ENCODE measurements around the gene LRRN1. TPM values are rescaled to one million over a fixed set of nuclear protein-coding genes. Genes with fewer than 3 reads are reported as not detected.

The LRRN1 gene
- total RNA-seq, 1 donor from 2014 or later: 2.8 TPM

GRCh38 chr3:3847994-3848922, 49.0 kb downstream of the LRRN1 start:
- DNase-seq (ENCODE audit: low spot score): no peak
- Mint-ChIP-seq H3K36me3 (ENCODE audit: low read depth, unreplicated experiment) (no peaks in the 10 kb centered on the region), H3K4me3 (ENCODE audit: unreplicated experiment) (no peak overlapping the region), H3K27ac (ENCODE audit: unreplicated experiment) (no peak overlapping the region), H3K27me3 (ENCODE audit: unreplicated experiment) (peaks cover 2% of the 10 kb centered on the region), H3K4me1 (ENCODE audit: unreplicated experiment) (peaks cover 2% of the 10 kb centered on the region), H3K9me3 (ENCODE audit: unreplicated experiment) (no peaks in the 10 kb centered on the region)
- no peak for TF ChIP-seq CTCF (IDR thresholded peaks at IDR 0.05; ENCODE audit: unreplicated experiment)

DNA sequence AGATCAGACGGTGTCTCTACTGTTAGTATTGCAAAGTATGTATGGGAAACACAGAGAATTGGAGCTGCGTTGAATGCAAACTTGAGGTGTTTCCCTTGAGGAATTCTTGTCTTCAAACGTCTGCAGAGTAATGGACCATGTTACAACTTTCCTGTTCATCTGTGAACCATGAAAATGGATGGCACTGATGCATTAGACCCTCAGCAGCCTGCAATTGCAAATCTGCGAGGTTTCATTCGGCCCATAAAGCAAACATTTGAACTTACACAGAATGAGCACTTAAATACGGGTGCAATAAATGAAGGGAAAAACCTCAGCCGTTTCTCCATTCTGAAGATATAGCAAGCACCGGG, 49.7 kb downstream of the LRRN1 start:
- H3K27ac Mint-ChIP-seq (ENCODE audit: unreplicated experiment): no peak overlapping the region
- TF ChIP-seq CTCF (IDR thresholded peaks at IDR 0.05; ENCODE audit: unreplicated experiment): no peak
- peaks cover 3% of the 10 kb centered on the region for H3K4me1 Mint-ChIP-seq (ENCODE audit: unreplicated experiment)
- DNase-seq (ENCODE audit: low spot score): no peak
- no peak overlapping the region for H3K4me3 Mint-ChIP-seq (ENCODE audit: unreplicated experiment)
- no peaks in the 10 kb centered on the region for H3K9me3 Mint-ChIP-seq (ENCODE audit: unreplicated experiment)
- H3K27me3 Mint-ChIP-seq (ENCODE audit: unreplicated experiment): peaks cover 2% of the 10 kb centered on the region
- H3K36me3 Mint-ChIP-seq (ENCODE audit: low read depth, unreplicated experiment): no peaks in the 10 kb centered on the region

- no peak for TF ChIP-seq CTCF (IDR thresholded peaks at IDR 0.05; ENCODE audit: unreplicated experiment)
- Mint-ChIP-seq H3K27ac (ENCODE audit: unreplicated experiment) (no peak overlapping the region), H3K4me1 (ENCODE audit: unreplicated experiment) (peaks cover 3% of the 10 kb centered on the region), H3K4me3 (ENCODE audit: unreplicated experiment) (no peak overlapping the region), H3K36me3 (ENCODE audit: low read depth, unreplicated experiment) (no peaks in the 10 kb centered on the region), H3K27me3 (ENCODE audit: unreplicated experiment) (no peaks in the 10 kb centered on the region), H3K9me3 (ENCODE audit: unreplicated experiment) (no peaks in the 10 kb centered on the region)
- DNase-seq (ENCODE audit: low spot score): no peak
Observed at GRCh38 chr3:3851621-3852323, 52.5 kb downstream of the LRRN1 start.

DNA sequence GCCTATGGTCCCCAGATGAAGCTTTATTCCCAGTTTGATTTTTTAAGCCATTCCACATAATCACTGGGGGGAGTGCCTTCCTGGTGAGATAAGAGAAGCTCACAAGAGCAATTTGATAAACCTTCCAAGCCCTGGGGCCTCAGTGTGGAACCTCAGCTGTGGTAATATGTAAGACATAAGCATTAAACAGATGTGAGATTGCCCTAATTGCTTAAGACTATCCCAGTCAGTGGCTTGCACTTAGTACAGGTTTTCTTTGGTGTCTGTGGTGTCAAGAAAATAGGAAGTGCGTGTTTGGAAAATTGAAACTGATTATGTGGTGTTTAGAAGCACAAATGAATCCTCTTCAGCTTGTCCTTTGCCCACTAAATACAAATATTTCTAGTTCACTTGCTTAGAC, 54.3 kb downstream of the LRRN1 start:
- no peak overlapping the region for H3K27ac Mint-ChIP-seq (ENCODE audit: unreplicated experiment)
- H3K36me3 Mint-ChIP-seq (ENCODE audit: low read depth, unreplicated experiment): no peaks in the 10 kb centered on the region
- no peaks in the 10 kb centered on the region for H3K9me3 Mint-ChIP-seq (ENCODE audit: unreplicated experiment)
- no peak overlapping the region for H3K4me3 Mint-ChIP-seq (ENCODE audit: unreplicated experiment)
- no peak for DNase-seq (ENCODE audit: low spot score)
- peaks cover 3% of the 10 kb centered on the region for H3K4me1 Mint-ChIP-seq (ENCODE audit: unreplicated experiment)
- H3K27me3 Mint-ChIP-seq (ENCODE audit: unreplicated experiment): no peaks in the 10 kb centered on the region
- no peak for TF ChIP-seq CTCF (IDR thresholded peaks at IDR 0.05; ENCODE audit: unreplicated experiment)

DNA sequence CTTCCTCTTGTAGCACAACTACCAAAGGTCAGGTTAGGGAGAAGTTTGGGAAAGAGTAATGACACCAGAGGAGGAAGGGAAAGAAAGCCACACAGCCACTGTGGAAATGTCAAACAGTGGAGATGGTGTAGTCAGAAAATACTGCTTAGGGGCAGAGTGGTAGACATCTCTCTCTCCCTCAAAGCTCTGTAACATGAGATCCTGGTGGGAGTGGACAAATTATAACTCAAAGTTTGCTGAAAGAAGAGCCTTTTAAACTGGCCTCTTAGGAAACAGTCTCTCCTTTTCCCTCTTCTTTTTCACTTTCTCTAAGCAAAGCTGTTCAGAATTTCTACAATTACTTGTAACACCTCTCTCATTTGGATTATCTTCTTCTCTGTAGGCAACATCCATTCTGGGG, 55.8 kb downstream of the LRRN1 start:
- no peak for DNase-seq (ENCODE audit: low spot score)
- no peak overlapping the region for H3K4me3 Mint-ChIP-seq (ENCODE audit: unreplicated experiment)
- no peaks in the 10 kb centered on the region for H3K9me3 Mint-ChIP-seq (ENCODE audit: unreplicated experiment)
- H3K27ac Mint-ChIP-seq (ENCODE audit: unreplicated experiment): no peak overlapping the region
- H3K4me1 Mint-ChIP-seq (ENCODE audit: unreplicated experiment): peaks cover 3% of the 10 kb centered on the region
- no peak for TF ChIP-seq CTCF (IDR thresholded peaks at IDR 0.05; ENCODE audit: unreplicated experiment)
- H3K27me3 Mint-ChIP-seq (ENCODE audit: unreplicated experiment): no peaks in the 10 kb centered on the region
- no peaks in the 10 kb centered on the region for H3K36me3 Mint-ChIP-seq (ENCODE audit: low read depth, unreplicated experiment)

All from endothelial cell (in vitro differentiated cells).